Liver (tissue), 9 donors: Measurements from ENCODE around the gene SLC35E1. TPM values are rescaled to one million over a fixed set of nuclear protein-coding genes. Genes with fewer than 3 reads are reported as not detected.

Experiments
- DNase-seq: peaks from one replicate; pipeline ENCODE4 v3.0.0-alpha.2; 2017; ENCODE audit warnings: low spot score
- H3K27ac ChIP-seq, 2 donors: one replicate each; pipeline ENCODE4 v1.7.0; 2013; ENCODE audit warnings: inconsistent platforms in 2 of 2, low read length in 2 of 2, control low read depth in 1 of 2, low read depth in 1 of 2, mild to moderate bottlenecking in 1 of 2
- H3K27me3 ChIP-seq, 4 donors: one replicate each; pipeline versions ENCODE4 v1.6.1 to v1.7.0; 2013; ENCODE audit warnings: low read length in 3 of 4, inconsistent platforms in 1 of 4, mild to moderate bottlenecking in 1 of 4, moderate library complexity in 1 of 4; ENCODE audit not compliant: control insufficient read depth in 4 of 4, insufficient read depth in 4 of 4
- H3K36me3 ChIP-seq, 4 donors: one replicate each; pipeline versions ENCODE4 v1.6.1 to v1.7.0; 2013; ENCODE audit warnings: low read length in 3 of 4, mild to moderate bottlenecking in 3 of 4, low read depth in 1 of 4, moderate library complexity in 1 of 4; ENCODE audit not compliant: control insufficient read depth in 4 of 4, insufficient read depth in 3 of 4
- H3K4me1 ChIP-seq, 4 donors: one replicate each; pipeline versions ENCODE4 v1.6.1 to v1.7.0; 2013; ENCODE audit warnings: low read length in 3 of 4, mild to moderate bottlenecking in 3 of 4, moderate library complexity in 1 of 4; ENCODE audit not compliant: control insufficient read depth in 4 of 4, insufficient read depth in 4 of 4
- H3K4me3 ChIP-seq, 3 donors: one replicate each; pipeline versions ENCODE4 v1.6.1 to v1.7.0; 2013; ENCODE audit warnings: low read length in 3 of 3, control low read depth in 1 of 3, low read depth in 1 of 3, mild to moderate bottlenecking in 1 of 3
- H3K9ac ChIP-seq, 2 donors: one replicate each; pipeline ENCODE4 v1.7.0; 2013; ENCODE audit warnings: low read length in 2 of 2, mild to moderate bottlenecking in 2 of 2, moderate library complexity in 2 of 2, control low read depth in 1 of 2, low read depth in 1 of 2
- H3K9me3 ChIP-seq, 4 donors: one replicate each; pipeline versions ENCODE4 v1.6.1 to v1.7.0; 2013; ENCODE audit warnings: low read length in 3 of 4; ENCODE audit not compliant: control insufficient read depth in 4 of 4
- ATF3 ChIP-seq: IDR thresholded peaks from 2 replicates; pipeline ENCODE4 v1.6.1; 2016; ENCODE audit warnings: antibody characterized with exemption
- CTCF ChIP-seq: fragments of 150-350 bp; IDR thresholded peaks from 2 replicates; pipeline ENCODE4 v1.5.1; 2017; ENCODE audit warnings: improper control_type of control experiment, low read depth, low read length; ENCODE audit not compliant: missing input control
- EGR1 ChIP-seq, 2 donors: IDR thresholded peaks; 2 replicates each; pipeline ENCODE4 v1.6.1; 2016 to 2018; ENCODE audit warnings: antibody characterized with exemption in 2 of 2, low read depth in 2 of 2
- FOXA2 ChIP-seq: IDR thresholded peaks from 2 replicates; pipeline ENCODE4 v1.6.1; 2016; ENCODE audit warnings: antibody characterized with exemption
- GABPA ChIP-seq, 2 donors: IDR thresholded peaks in 1 of 2; conservative IDR thresholded peaks in 1 of 2; 2 replicates each; pipeline ENCODE4 v1.6.1; 2016; ENCODE audit warnings: antibody characterized with exemption in 2 of 2, mild to moderate bottlenecking in 1 of 2, moderate library complexity in 1 of 2
- HNF4A ChIP-seq, 2 donors: conservative IDR thresholded peaks; 2 replicates each; pipeline ENCODE4 v1.6.1; 2016; ENCODE audit warnings: antibody characterized with exemption in 2 of 2, mild to moderate bottlenecking in 2 of 2
- HNF4G ChIP-seq: IDR thresholded peaks from 2 replicates; pipeline ENCODE4 v1.6.1; 2016; ENCODE audit warnings: antibody characterized with exemption
- JUND ChIP-seq, 2 donors: IDR thresholded peaks; 2 replicates each; pipeline ENCODE4 v1.6.1; 2016; ENCODE audit warnings: antibody characterized with exemption in 2 of 2
- RAD21 ChIP-seq, 2 donors: IDR thresholded peaks; 2 replicates each; pipeline ENCODE4 v1.6.1; 2016; ENCODE audit warnings: antibody characterized with exemption in 2 of 2, mild to moderate bottlenecking in 2 of 2
- SP1 ChIP-seq: IDR thresholded peaks from 2 replicates; pipeline ENCODE4 v1.6.1; 2018; ENCODE audit warnings: antibody characterized with exemption, mild to moderate bottlenecking
- TAF1 ChIP-seq: conservative IDR thresholded peaks from 2 replicates; pipeline ENCODE4 v1.6.1; 2016; ENCODE audit warnings: antibody characterized with exemption, mild to moderate bottlenecking
- YY1 ChIP-seq: IDR thresholded peaks from 2 replicates; pipeline ENCODE4 v1.6.1; 2016; ENCODE audit warnings: antibody characterized with exemption, mild to moderate bottlenecking
- ZBTB33 ChIP-seq: IDR thresholded peaks from 2 replicates; pipeline ENCODE4 v1.6.1; 2016; ENCODE audit warnings: antibody characterized with exemption
- WGBS: extraction: QIAGEN DNeasy Blood & Tissue Kit; methylation state at CpG from one replicate; pipeline ENCODE4 v1.1.7; 2013; 5-methylcytosine and 5-hydroxymethylcytosine counted together
- polyA plus RNA-seq, 2 donors: library from polyadenylated mRNA; stranded (reverse) in 1 of 2; unstranded in 1 of 2; fragments of 200-250 nt in 1 of 2; fragments of >200 nt in 1 of 2; fragmentation: Nextera tagmentation in 1 of 2; extraction: Ambion mirVana in 1 of 2; gene quantifications; one replicate each; pipeline versions ENCODE4 v1.2.1 to v1.2.3, GENCODE V29; 2013 to 2015
- total RNA-seq, 2 donors: library from RNA; depleted of rRNA; stranded (reverse); fragments of >200 nt; gene quantifications; one replicate each; pipeline ENCODE4 v1.2.3, GENCODE V29; 2014
- donor health status: healthy.
- donor health status: healthy.
- donor health status: healthy.
- donor health status: healthy.
- donor health status: healthy.

SLC35E1 gene
- total and polyA plus RNA-seq, 4 donors, result 11.2 to 20.5 (median 12.1) TPM

GRCh38 chr19:16509141-16510061 lies 62.8 kb downstream of the SLC35E1 start:
- DNase-seq, result no peak
- H3K9me3 ChIP-seq, result no peaks in the 10 kb centered on the region
- 95% methylated on average over 28 of the region's 28 CpGs for WGBS
- TF ChIP-seq HNF4A (conservative IDR thresholded peaks at IDR 0.05), result no peak
- TF ChIP-seq HNF4G, result no peak
- no peak for TF ChIP-seq EGR1 (IDR thresholded peaks at IDR 0.05; ENCODE audit: low read depth in 2 of 2)
- no peak for TF ChIP-seq CTCF
- no peak for TF ChIP-seq FOXA2
- no peak for TF ChIP-seq JUND (IDR thresholded peaks at IDR 0.05)
- no peak for TF ChIP-seq TAF1
- no peak for TF ChIP-seq SP1
- no peak for TF ChIP-seq ATF3
- peaks cover 0 to 2% (median 0%) of the 10 kb centered on the region in 4 donors for H3K4me1 ChIP-seq
- no peak overlapping the region for H3K27ac ChIP-seq
- H3K36me3 ChIP-seq, result peaks cover 3 to 6% (median 4%) of the 10 kb centered on the region in 4 donors
- no peak overlapping the region for H3K9ac ChIP-seq
- H3K4me3 ChIP-seq, result no peak overlapping the region
- H3K27me3 ChIP-seq, result no peaks in the 10 kb centered on the region

- no peak for TF ChIP-seq YY1
- TF ChIP-seq ATF3, result no peak
- TF ChIP-seq HNF4G, result no peak
- no peak for TF ChIP-seq GABPA (IDR thresholded peaks at IDR 0.05 in 1 of 2, conservative IDR thresholded peaks at IDR 0.05 in 1 of 2)
- no peak for TF ChIP-seq ZBTB33
- TF ChIP-seq RAD21 (IDR thresholded peaks at IDR 0.05), result no peak
- no peak for TF ChIP-seq FOXA2
- Histone ChIP-seq H3K4me3 (no peak overlapping the region), H3K9ac (no peak overlapping the region), H3K4me1 (peaks cover 0 to 2% (median 0%) of the 10 kb centered on the region in 4 donors), H3K9me3 (no peaks in the 10 kb centered on the region), H3K27me3 (no peaks in the 10 kb centered on the region), H3K27ac (no peak overlapping the region), H3K36me3 (peaks cover 3 to 9% (median 8%) of the 10 kb centered on the region in 4 donors)
- 96% methylated on average over 5 of the region's 5 CpGs for WGBS
- DNase-seq, result no peak
Observed at GRCh38 chr19:16508546-16508945, 63.7 kb downstream of the SLC35E1 start.
